ENCODE data around the gene MED16.
"Not testable (repeated sequence)": the region's sequence is repeated elsewhere in the genome, so short reads cannot be mapped to it uniquely, and the experiment has no call there.

MED16 gene

GRCh38 chr19:882871-883497 is 10.0 kb downstream of the MED16 start:
- Histone ChIP-seq H3K4me1 (ENCODE audit: control insufficient read depth in 1 of 2, insufficient read depth in 2 of 2, low read length in 2 of 2) (no peaks in the 10 kb centered on the region), H3K27me3 (ENCODE audit: low read depth, low read length) (no peaks in the 10 kb centered on the region), H3K4me3 (ENCODE audit: low read depth in 1 of 2, low read length in 2 of 2) (no peak overlapping the region), H3K9me3 (ENCODE audit: control insufficient read depth in 1 of 2, low read length in 2 of 2) (no peaks in the 10 kb centered on the region), H3K36me3 (ENCODE audit: control insufficient read depth in 1 of 2, insufficient read depth in 2 of 2, low read length in 2 of 2) (peaks cover 16 to 80% of the 10 kb centered on the region in 2 donors), H3K27ac (ENCODE audit: low read length) (no peak overlapping the region)

- no peak overlapping the region for H3K27ac ChIP-seq (ENCODE audit: low read length)
- H3K4me1 ChIP-seq (ENCODE audit: control insufficient read depth in 1 of 2, insufficient read depth in 2 of 2, low read length in 2 of 2), result no peaks in the 10 kb centered on the region
- no peaks in the 10 kb centered on the region for H3K27me3 ChIP-seq (ENCODE audit: low read depth, low read length)
- peaks cover 16 to 89% of the 10 kb centered on the region in 2 donors for H3K36me3 ChIP-seq (ENCODE audit: control insufficient read depth in 1 of 2, insufficient read depth in 2 of 2, low read length in 2 of 2)
- no peak overlapping the region for H3K4me3 ChIP-seq (ENCODE audit: low read depth in 1 of 2, low read length in 2 of 2)
- H3K9me3 ChIP-seq (ENCODE audit: control insufficient read depth in 1 of 2, low read length in 2 of 2), result no peaks in the 10 kb centered on the region
These were observed 11.5 kb downstream of the MED16 start for GRCh38 chr19:881385-882071.

- H3K27me3 ChIP-seq (ENCODE audit: low read depth, low read length), result no peaks in the 10 kb centered on the region
- H3K4me3 ChIP-seq (ENCODE audit: low read depth in 1 of 2, low read length in 2 of 2), result no peak overlapping the region
- H3K36me3 ChIP-seq (ENCODE audit: control insufficient read depth in 1 of 2, insufficient read depth in 2 of 2, low read length in 2 of 2), result peaks cover 16 to 87% of the 10 kb centered on the region in 2 donors
- H3K4me1 ChIP-seq (ENCODE audit: control insufficient read depth in 1 of 2, insufficient read depth in 2 of 2, low read length in 2 of 2), result no peaks in the 10 kb centered on the region
- no peaks in the 10 kb centered on the region for H3K9me3 ChIP-seq (ENCODE audit: control insufficient read depth in 1 of 2, low read length in 2 of 2)
- no peak overlapping the region for H3K27ac ChIP-seq (ENCODE audit: low read length)
These were observed 13.1 kb downstream of the MED16 start for GRCh38 chr19:879711-880438.

GRCh38 chr19:878751-879561 is 14.0 kb downstream of the MED16 start:
- not testable (repeated sequence) for H3K4me1 ChIP-seq (ENCODE audit: control insufficient read depth in 1 of 2, insufficient read depth in 2 of 2, low read length in 2 of 2); H3K4me3 ChIP-seq (ENCODE audit: low read depth in 1 of 2, low read length in 2 of 2); H3K27me3 ChIP-seq (ENCODE audit: low read depth, low read length); H3K27ac ChIP-seq (ENCODE audit: low read length); H3K9me3 ChIP-seq (ENCODE audit: control insufficient read depth in 1 of 2, low read length in 2 of 2)
- peaks cover 16 to 84% of the 10 kb centered on the region in 2 donors for H3K36me3 ChIP-seq (ENCODE audit: control insufficient read depth in 1 of 2, insufficient read depth in 2 of 2, low read length in 2 of 2)

GRCh38 chr19:877992-878660 is 14.9 kb downstream of the MED16 start:
- H3K9me3 ChIP-seq (ENCODE audit: control insufficient read depth in 1 of 2, low read length in 2 of 2); H3K4me1 ChIP-seq (ENCODE audit: control insufficient read depth in 1 of 2, insufficient read depth in 2 of 2, low read length in 2 of 2); H3K4me3 ChIP-seq (ENCODE audit: low read depth in 1 of 2, low read length in 2 of 2); H3K27me3 ChIP-seq (ENCODE audit: low read depth, low read length); H3K27ac ChIP-seq (ENCODE audit: low read length): not testable (repeated sequence)
- H3K36me3 ChIP-seq (ENCODE audit: control insufficient read depth in 1 of 2, insufficient read depth in 2 of 2, low read length in 2 of 2), result peaks cover 11 to 76% of the 10 kb centered on the region in 2 donors

- no peak overlapping the region for H3K4me3 ChIP-seq (ENCODE audit: low read depth in 1 of 2, low read length in 2 of 2)
- peaks cover 10 to 63% of the 10 kb centered on the region in 2 donors for H3K36me3 ChIP-seq (ENCODE audit: control insufficient read depth in 1 of 2, insufficient read depth in 2 of 2, low read length in 2 of 2)
These were observed 16.1 kb downstream of the MED16 start for GRCh38 chr19:876780-877314.

GRCh38 chr19:876089-876488 is 16.9 kb downstream of the MED16 start:
- H3K4me3 ChIP-seq (ENCODE audit: low read depth in 1 of 2, low read length in 2 of 2), result no peak overlapping the region
- H3K36me3 ChIP-seq (ENCODE audit: control insufficient read depth in 1 of 2, insufficient read depth in 2 of 2, low read length in 2 of 2), result peaks cover 3 to 55% of the 10 kb centered on the region in 2 donors
- no peaks in the 10 kb centered on the region for H3K9me3 ChIP-seq (ENCODE audit: control insufficient read depth in 1 of 2, low read length in 2 of 2)
- H3K27ac ChIP-seq (ENCODE audit: low read length), result no peak overlapping the region
- H3K4me1 ChIP-seq (ENCODE audit: control insufficient read depth in 1 of 2, insufficient read depth in 2 of 2, low read length in 2 of 2), result peaks cover 0 to 11% of the 10 kb centered on the region in 2 donors
- H3K27me3 ChIP-seq (ENCODE audit: low read depth, low read length), result no peaks in the 10 kb centered on the region

More at GRCh38 chr19:876780-877314, 16.1 kb downstream of the MED16 start:
- H3K27ac ChIP-seq (ENCODE audit: low read length), result no peak overlapping the region
- no peaks in the 10 kb centered on the region for H3K27me3 ChIP-seq (ENCODE audit: low read depth, low read length)
- H3K4me1 ChIP-seq (ENCODE audit: control insufficient read depth in 1 of 2, insufficient read depth in 2 of 2, low read length in 2 of 2), result peaks cover 0 to 8% of the 10 kb centered on the region in 2 donors
- H3K9me3 ChIP-seq (ENCODE audit: control insufficient read depth in 1 of 2, low read length in 2 of 2), result no peaks in the 10 kb centered on the region

- no peaks in the 10 kb centered on the region for H3K27me3 ChIP-seq (ENCODE audit: low read depth, low read length)
- peaks cover 0 to 18% of the 10 kb centered on the region in 2 donors for H3K4me1 ChIP-seq (ENCODE audit: control insufficient read depth in 1 of 2, insufficient read depth in 2 of 2, low read length in 2 of 2)
- peaks cover 0 to 50% of the 10 kb centered on the region in 2 donors for H3K36me3 ChIP-seq (ENCODE audit: control insufficient read depth in 1 of 2, insufficient read depth in 2 of 2, low read length in 2 of 2)
- H3K27ac ChIP-seq (ENCODE audit: low read length), result no peak overlapping the region
- H3K9me3 ChIP-seq (ENCODE audit: control insufficient read depth in 1 of 2, low read length in 2 of 2), result no peaks in the 10 kb centered on the region
- no peak overlapping the region for H3K4me3 ChIP-seq (ENCODE audit: low read depth in 1 of 2, low read length in 2 of 2)
These were observed 17.6 kb downstream of the MED16 start for GRCh38 chr19:875265-875879.

GRCh38 chr19:873561-874041 is 19.4 kb downstream of the MED16 start:
- peaks cover 0 to 38% of the 10 kb centered on the region in 2 donors for H3K36me3 ChIP-seq (ENCODE audit: control insufficient read depth in 1 of 2, insufficient read depth in 2 of 2, low read length in 2 of 2)
- no peaks in the 10 kb centered on the region for H3K27me3 ChIP-seq (ENCODE audit: low read depth, low read length)
- no peak overlapping the region for H3K4me3 ChIP-seq (ENCODE audit: low read depth in 1 of 2, low read length in 2 of 2)
- peaks cover 0 to 29% of the 10 kb centered on the region in 2 donors for H3K4me1 ChIP-seq (ENCODE audit: control insufficient read depth in 1 of 2, insufficient read depth in 2 of 2, low read length in 2 of 2)
- no peak overlapping the region for H3K27ac ChIP-seq (ENCODE audit: low read length)
- H3K9me3 ChIP-seq (ENCODE audit: control insufficient read depth in 1 of 2, low read length in 2 of 2), result no peaks in the 10 kb centered on the region

GRCh38 chr19:873084-873483 is 19.9 kb downstream of the MED16 start:
- Histone ChIP-seq H3K9me3 (ENCODE audit: control insufficient read depth in 1 of 2, low read length in 2 of 2) (no peaks in the 10 kb centered on the region), H3K4me3 (ENCODE audit: low read depth in 1 of 2, low read length in 2 of 2) (no peak overlapping the region), H3K27me3 (ENCODE audit: low read depth, low read length) (no peaks in the 10 kb centered on the region), H3K36me3 (ENCODE audit: control insufficient read depth in 1 of 2, insufficient read depth in 2 of 2, low read length in 2 of 2) (peaks cover 0 to 39% of the 10 kb centered on the region in 2 donors), H3K27ac (ENCODE audit: low read length) (no peak overlapping the region), H3K4me1 (ENCODE audit: control insufficient read depth in 1 of 2, insufficient read depth in 2 of 2, low read length in 2 of 2) (peaks cover 0 to 31% of the 10 kb centered on the region in 2 donors)

Measured in muscle layer of duodenum (tissue), 2 donors.